Right kidney (tissue), 1 donor: ENCODE measurements around the gene NUP93.
"Not testable (repeated sequence)": the region's sequence is repeated elsewhere in the genome, so short reads cannot be mapped to it uniquely, and the experiment has no call there.

Experiments used
- DNase-seq: peaks from one replicate; pipeline ENCODE4 v3.0.0-alpha.2; 2016

Gene NUP93

GRCh38 chr16:56869513-56870275 is 139.8 kb downstream of the NUP93 start:
- DNase-seq, result no peak

- no peak for DNase-seq
Measured at GRCh38 chr16:56870276-56870888, 140.5 kb downstream of the NUP93 start.

DNA sequence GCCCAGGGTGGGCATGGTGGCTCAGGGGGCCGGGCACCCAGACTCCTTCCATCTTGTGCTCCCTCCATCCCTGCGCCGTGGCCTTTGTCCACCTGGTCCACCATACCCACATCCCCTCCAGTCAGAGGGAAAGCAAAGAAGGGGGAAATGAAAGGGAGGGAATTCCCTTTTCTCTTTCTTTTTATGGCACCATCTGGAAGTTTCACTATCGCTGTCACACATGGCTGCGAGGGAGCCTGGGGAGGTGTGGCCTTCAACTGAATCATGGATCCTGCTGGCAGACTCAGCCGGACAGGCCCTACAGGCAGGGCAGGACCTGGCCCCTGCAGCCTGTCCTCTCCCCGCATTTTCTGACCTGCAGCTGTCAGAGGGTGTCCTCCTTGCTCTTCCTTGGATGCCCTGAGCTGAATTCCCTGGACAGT is 141.3 kb downstream of the NUP93 start:
- no peak for DNase-seq

GRCh38 chr16:56872863-56873391 is 143.0 kb downstream of the NUP93 start:
- DNase-seq, result no peak

- no peak for DNase-seq
Measured at GRCh38 chr16:56874800-56875199, 144.9 kb downstream of the NUP93 start.

- DNase-seq, result no peak
Measured at GRCh38 chr16:56876048-56876447, 146.1 kb downstream of the NUP93 start.

- DNase-seq, result no peak
Measured at GRCh38 chr16:56877486-56878182, 147.7 kb downstream of the NUP93 start.

DNA sequence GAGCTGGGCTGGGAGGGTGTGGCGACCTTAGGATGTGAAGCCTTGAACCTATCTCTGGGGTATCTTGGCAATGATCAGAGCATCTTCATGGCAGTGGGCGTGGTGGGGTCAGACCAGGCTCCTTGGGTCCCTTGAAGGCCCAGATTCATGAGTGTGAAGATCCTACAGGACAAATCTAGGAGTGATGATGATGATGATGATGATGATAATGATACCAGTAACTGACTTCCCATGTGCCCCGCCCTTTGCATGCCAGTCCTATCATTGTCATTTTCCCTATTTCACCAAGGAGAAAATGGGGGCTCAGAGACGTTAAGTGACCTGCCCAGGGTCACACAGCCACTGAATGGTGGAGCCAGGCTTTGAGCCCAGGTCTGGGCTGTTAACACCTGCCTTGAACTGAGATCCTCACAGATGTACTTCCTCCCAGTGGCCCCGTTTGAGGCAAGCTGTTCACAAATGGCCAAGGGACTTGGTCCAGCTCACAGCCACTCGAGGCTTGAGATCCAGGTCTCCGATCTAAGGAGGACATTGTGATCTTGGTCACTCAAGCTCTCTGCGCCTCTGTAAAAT is 148.4 kb downstream of the NUP93 start:
- DNase-seq, result no peak

- DNase-seq, result no peak
Measured at GRCh38 chr16:56879276-56879675, 149.3 kb downstream of the NUP93 start.

DNA sequence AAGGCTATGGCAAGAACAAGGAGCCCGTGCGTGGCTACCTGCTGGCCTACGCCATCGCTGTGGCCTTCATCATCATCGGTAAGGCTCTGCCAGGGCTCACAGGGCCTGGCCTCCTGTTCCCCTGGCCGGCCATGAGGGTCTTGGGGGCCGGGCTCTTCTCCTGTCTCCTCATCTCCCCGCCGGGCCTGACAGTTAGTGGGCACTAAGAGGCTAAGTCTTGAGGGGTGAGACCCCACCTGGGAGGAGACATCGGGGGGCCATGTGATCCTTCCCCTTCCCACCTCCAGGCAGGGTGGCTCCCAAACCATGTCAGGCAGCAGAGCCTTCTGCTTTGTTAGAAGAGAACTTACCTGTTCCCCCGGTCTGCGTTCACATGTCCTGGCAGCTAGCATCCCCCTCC is 150.2 kb downstream of the NUP93 start:
- no peak for DNase-seq

- DNase-seq, result no peak
Measured at GRCh38 chr16:56880685-56881084, 150.8 kb downstream of the NUP93 start.

DNA sequence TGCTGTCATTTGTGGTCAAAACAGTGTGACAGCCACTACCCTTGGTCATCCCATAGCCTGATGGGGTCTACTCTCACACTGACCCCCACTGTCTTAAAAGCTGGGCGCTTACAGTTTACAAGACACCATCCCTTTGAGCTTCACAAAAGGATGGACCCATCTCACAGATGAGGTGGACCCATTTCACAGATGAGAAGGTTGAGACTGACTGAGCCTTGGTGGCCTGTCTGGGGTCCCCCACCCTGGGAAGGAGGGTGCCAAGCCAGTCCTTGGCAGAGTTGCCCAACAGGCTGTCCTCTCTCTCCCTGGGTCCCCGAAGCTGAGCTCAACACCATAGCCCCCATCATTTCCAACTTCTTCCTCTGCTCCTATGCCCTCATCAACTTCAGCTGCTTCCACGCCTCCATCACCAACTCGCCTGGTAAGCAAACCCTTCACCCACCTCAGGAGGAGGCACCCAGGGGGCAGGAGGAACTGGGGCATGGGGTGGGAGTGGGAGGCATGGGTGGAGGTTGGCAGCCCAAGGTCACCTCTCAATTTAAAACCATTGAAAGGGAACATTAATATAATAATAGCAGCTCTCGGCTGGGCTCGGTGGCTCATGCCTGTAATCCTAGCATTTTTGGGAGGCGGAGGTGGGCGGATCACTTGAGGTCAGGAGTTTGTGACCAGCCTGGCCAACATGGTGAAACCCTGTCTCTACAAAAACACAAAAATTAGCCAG is 152.3 kb downstream of the NUP93 start:
- DNase-seq, result no peak

- no peak for DNase-seq
Measured at GRCh38 chr16:56883586-56883985, 153.7 kb downstream of the NUP93 start.

GRCh38 chr16:56884026-56884582 is 154.2 kb downstream of the NUP93 start:
- no peak for DNase-seq

DNA sequence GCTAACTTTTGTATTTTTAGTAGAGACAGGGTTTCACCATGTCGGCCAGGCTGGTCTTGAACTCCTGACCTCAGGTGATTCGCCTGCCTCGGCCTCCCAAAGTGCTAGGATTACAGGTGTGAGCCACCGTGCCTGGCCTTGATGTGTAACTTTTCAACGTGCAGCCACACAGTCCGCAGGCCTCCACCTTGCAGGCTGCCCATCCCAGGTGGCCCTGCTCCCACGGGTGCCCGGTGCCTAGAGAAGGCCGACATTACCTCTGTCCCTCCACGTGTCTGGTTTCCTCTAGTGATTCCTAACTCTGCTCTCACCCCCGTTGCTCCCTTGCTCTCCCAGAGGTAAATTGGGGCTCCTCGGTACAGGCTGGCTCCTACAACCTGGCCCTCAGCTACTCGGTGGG is 155.0 kb downstream of the NUP93 start:
- DNase-seq, result not testable (repeated sequence)

- DNase-seq, result no peak
Measured at GRCh38 chr16:56885446-56886162, 155.7 kb downstream of the NUP93 start.

- DNase-seq, result no peak
Measured at GRCh38 chr16:56886296-56886695, 156.4 kb downstream of the NUP93 start.

DNA sequence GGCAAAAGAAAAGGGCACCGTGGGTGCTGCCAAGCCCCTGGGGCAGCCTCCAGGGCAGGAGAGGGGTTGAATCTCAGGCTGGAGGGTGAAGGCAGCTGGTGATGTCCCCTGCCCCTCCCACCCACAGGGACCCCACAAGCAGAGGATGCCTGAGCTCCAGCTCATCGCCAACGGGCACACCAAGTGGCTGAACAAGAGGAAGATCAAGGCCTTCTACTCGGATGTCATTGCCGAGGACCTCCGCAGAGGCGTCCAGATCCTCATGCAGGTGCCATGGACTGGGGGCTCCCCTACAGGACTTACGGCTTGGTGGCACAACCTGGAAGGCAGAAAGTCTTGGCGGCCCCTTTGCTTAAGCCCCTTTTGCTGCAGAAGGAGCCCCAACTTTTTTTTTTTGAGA is 156.9 kb downstream of the NUP93 start:
- no peak for DNase-seq

DNA sequence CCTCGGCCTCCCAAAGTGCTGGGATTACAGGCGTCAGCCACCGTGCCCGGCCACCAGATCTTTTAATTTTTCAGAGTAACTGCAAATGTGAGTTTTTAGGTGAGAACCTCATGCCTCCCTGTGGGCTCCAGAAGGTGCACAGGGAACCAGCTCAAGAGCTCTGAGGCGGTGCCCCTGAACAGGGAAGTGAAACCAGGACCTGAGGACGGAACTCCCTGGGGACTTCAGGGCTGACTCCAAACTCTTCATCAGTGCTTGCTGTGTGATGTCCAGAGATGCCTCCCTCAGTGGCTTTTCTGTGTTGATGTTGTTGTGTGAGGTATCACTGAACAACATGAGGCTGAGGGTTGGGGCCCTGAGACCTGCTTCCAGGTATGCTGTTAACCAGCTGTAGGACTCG is 158.9 kb downstream of the NUP93 start:
- DNase-seq, result no peak

DNA sequence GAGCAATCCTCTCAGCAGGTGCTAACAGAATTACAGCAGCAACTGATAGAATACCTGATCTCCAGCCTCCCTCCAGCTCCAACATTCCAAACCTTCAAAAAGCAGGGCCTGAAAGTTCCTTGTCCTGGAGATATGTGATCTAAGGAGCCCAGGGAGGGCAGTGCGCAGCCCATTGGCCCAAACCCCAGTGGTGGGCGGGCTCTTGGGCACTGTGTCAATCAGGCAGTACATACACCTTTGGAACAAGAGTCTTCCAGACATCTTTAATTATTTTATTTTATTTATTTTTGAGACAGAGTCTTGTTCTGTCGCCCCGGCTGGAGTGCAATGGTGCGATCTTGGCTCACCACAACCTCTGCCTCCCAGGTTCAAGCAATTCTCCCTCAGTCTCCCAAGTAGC is 159.3 kb downstream of the NUP93 start:
- DNase-seq, result no peak

GRCh38 chr16:56891685-56892084 is 161.8 kb downstream of the NUP93 start:
- no peak for DNase-seq
